ENCODE measurements around the gene ZNF280B.

DNA sequence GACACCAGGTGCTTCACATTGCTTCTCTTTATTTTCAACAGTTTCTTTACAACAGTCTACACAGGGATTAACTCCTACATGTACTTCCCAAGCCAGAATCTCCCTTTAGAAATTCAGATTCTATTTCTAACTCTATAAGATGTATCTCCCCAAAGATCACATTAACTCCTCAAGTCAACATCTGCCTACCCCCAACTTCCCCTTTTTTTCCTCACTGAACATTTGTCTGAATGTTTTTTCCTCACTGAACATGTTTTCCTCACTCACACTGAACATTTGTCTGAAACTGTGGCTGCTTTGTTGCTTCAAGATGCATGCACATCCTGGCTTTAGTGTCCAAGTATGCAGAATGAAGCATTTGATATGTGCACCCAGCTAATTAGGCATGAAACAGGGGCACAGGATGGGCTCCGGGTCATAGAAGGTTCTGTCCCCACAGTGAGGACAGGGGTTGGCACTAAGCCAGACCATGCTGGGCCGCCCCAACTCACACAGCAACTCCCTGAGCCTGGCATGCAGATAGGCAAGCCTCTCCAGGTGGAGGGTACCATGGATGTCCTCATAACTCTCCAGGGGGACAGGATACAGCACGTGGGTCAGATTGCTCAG lies 39.3 kb upstream of the ZNF280B start:
- TF ChIP-seq CTCF (IDR thresholded peaks at IDR 0.05 in 2 of 3, conservative IDR thresholded peaks at IDR 0.05 in 1 of 3; ENCODE audit: borderline replicate concordance in 1 of 3, insufficient read depth in 1 of 3, low read depth in 2 of 3, low read length in 2 of 3) (no peak), MAX (IDR thresholded peaks at IDR 0.05) (no peak), SIN3A (IDR thresholded peaks at IDR 0.05; ENCODE audit: low read depth) (no peak), EZH2 (IDR thresholded peaks at IDR 0.05) (no peak)

Measured in HCT116 (cell line).